Measurements from ENCODE around the gene PAFAH1B1.

DNA sequence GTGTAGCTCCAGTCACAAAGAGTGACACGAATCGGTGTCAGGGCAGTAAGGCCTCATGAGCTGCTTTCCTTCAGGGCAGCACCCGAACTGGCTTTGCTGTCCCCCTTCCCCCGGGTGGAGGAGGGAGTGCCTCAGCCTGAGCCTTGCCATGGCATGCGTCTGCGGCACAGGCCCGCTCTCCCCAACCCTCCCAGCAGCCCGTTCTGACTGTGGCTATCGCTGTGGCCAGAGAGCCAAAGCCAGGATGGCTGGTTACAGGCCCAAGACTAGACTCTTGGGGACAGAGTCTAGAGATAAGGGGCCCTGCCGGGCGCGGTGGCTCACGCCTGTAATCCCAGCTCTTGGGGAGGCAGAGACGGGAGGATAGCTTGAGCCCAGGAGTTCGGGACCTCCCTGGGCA, 92.2 kb downstream of the PAFAH1B1 start:
- TF ChIP-seq, protein P1, sequence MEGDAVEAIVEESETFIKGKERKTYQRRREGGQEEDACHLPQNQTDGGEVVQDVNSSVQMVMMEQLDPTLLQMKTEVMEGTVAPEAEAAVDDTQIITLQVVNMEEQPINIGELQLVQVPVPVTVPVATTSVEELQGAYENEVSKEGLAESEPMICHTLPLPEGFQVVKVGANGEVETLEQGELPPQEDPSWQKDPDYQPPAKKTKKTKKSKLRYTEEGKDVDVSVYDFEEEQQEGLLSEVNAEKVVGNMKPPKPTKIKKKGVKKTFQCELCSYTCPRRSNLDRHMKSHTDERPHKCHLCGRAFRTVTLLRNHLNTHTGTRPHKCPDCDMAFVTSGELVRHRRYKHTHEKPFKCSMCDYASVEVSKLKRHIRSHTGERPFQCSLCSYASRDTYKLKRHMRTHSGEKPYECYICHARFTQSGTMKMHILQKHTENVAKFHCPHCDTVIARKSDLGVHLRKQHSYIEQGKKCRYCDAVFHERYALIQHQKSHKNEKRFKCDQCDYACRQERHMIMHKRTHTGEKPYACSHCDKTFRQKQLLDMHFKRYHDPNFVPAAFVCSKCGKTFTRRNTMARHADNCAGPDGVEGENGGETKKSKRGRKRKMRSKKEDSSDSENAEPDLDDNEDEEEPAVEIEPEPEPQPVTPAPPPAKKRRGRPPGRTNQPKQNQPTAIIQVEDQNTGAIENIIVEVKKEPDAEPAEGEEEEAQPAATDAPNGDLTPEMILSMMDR (IDR thresholded peaks at IDR 0.05), result no peak
- TF ChIP-seq POLR2A (IDR thresholded peaks at IDR 0.05), result no peak

All from adrenal gland (tissue), 5 donors.